T-helper 1 cell treated with Interleukin-12 subunit alpha and Interleukin-12 subunit beta and Interleukin-4 antibody, amounts not matched to agents 30 μg/mL and 1 μg/mL, for 36 hours (primary cell): Measurements from ENCODE around the gene TECR.
"Not testable (repeated sequence)": the region's sequence is repeated elsewhere in the genome, so short reads cannot be mapped to it uniquely, and the experiment has no call there.

Experiments used
- H3K27ac Mint-ChIP-seq: one replicate; pipeline ENCODE4 v1.8.0; 2021; ENCODE audit warnings: mild to moderate bottlenecking, mixed read lengths
- H3K27me3 Mint-ChIP-seq: one replicate; pipeline ENCODE4 v1.8.0; 2021; ENCODE audit warnings: low read depth, mixed read lengths
- H3K36me3 Mint-ChIP-seq: one replicate; pipeline ENCODE4 v1.8.0; 2021; ENCODE audit warnings: low read depth, mixed read lengths
- H3K4me1 Mint-ChIP-seq: one replicate; pipeline ENCODE4 v1.8.0; 2021; ENCODE audit warnings: low read depth, mixed read lengths
- H3K4me3 Mint-ChIP-seq: one replicate; pipeline ENCODE4 v1.8.0; 2021; ENCODE audit warnings: mild to moderate bottlenecking, moderate library complexity, mixed read lengths
- H3K9me3 Mint-ChIP-seq: one replicate; pipeline ENCODE4 v1.8.0; 2021; ENCODE audit warnings: mixed read lengths

TECR gene

GRCh38 chr19:14606627-14607026 is 77.2 kb downstream of the TECR start:
- Mint-ChIP-seq H3K4me1 (no peaks in the 10 kb centered on the region), H3K27ac (no peak overlapping the region), H3K4me3 (no peak overlapping the region), H3K27me3 (no peaks in the 10 kb centered on the region), H3K36me3 (no peaks in the 10 kb centered on the region), H3K9me3 (peaks cover 7% of the 10 kb centered on the region)

GRCh38 chr19:14611051-14611450 is 81.7 kb downstream of the TECR start:
- H3K4me3 Mint-ChIP-seq: no peak overlapping the region
- no peaks in the 10 kb centered on the region for H3K36me3 Mint-ChIP-seq
- no peaks in the 10 kb centered on the region for H3K4me1 Mint-ChIP-seq
- H3K27me3 Mint-ChIP-seq: no peaks in the 10 kb centered on the region
- no peak overlapping the region for H3K27ac Mint-ChIP-seq
- peaks cover under 1% of the 10 kb centered on the region for H3K9me3 Mint-ChIP-seq

GRCh38 chr19:14612242-14612641 is 82.8 kb downstream of the TECR start:
- not testable (repeated sequence) for H3K27ac Mint-ChIP-seq, H3K36me3 Mint-ChIP-seq, H3K27me3 Mint-ChIP-seq, H3K9me3 Mint-ChIP-seq, H3K4me1 Mint-ChIP-seq, H3K4me3 Mint-ChIP-seq

GRCh38 chr19:14612657-14613056 is 83.3 kb downstream of the TECR start:
- Mint-ChIP-seq H3K27me3 (no peaks in the 10 kb centered on the region), H3K9me3 (peaks cover 6% of the 10 kb centered on the region), H3K27ac (no peak overlapping the region), H3K4me1 (no peaks in the 10 kb centered on the region), H3K4me3 (no peak overlapping the region), H3K36me3 (no peaks in the 10 kb centered on the region)

GRCh38 chr19:14613399-14614098 is 84.2 kb downstream of the TECR start:
- H3K27ac Mint-ChIP-seq, H3K4me3 Mint-ChIP-seq, H3K36me3 Mint-ChIP-seq, H3K27me3 Mint-ChIP-seq, H3K4me1 Mint-ChIP-seq, H3K9me3 Mint-ChIP-seq: not testable (repeated sequence)

- Mint-ChIP-seq H3K27me3 (no peaks in the 10 kb centered on the region), H3K4me1 (no peaks in the 10 kb centered on the region), H3K27ac (no peak overlapping the region), H3K4me3 (no peak overlapping the region), H3K36me3 (no peaks in the 10 kb centered on the region), H3K9me3 (peaks cover 10% of the 10 kb centered on the region)
These were observed 84.7 kb downstream of the TECR start for GRCh38 chr19:14614099-14614412.
